ENCODE results near the gene VPS54.

DNA sequence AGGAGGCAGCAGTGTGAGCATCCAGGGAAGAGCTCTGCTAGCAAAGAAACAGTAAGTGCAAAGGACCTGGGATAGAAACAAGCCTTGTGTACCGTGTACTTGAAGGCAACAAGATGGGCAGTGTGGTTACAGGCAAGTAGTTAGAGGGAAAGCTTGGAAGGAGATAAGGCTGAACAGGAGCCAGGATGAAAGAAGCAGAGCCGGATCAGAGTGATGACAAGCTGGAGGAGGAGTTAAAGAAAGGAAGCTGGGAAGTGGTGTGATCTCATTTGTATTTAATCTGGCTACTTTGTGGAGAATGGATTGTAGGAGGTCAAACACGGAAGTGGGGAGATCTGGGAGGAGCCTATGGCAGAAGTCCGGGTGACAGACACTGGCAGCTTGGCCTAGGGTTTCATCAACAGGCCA lies 44.7 kb upstream of the VPS54 start:
- no peak for TF ChIP-seq POLR2AphosphoS5 (IDR thresholded peaks at IDR 0.05; ENCODE audit: low read depth, low read length)
- TF ChIP-seq TAF1 (IDR thresholded peaks at IDR 0.05; ENCODE audit: borderline replicate concordance, insufficient read depth, low read length) = no peak
- no peak for TF ChIP-seq SIN3A (IDR thresholded peaks at IDR 0.05; ENCODE audit: borderline replicate concordance, insufficient read depth, low read length)
